ENCODE data around the gene CIB2.
A peak's percentile ranks its signal among the peaks of the same experiment; 100 is the strongest.

Gene CIB2

GRCh38 chr15:78149068-78149804, 18.0 kb upstream of the CIB2 start, which contains the start of gene IDH3A:
Gene IDH3A (plus strand): TSS chr15:78149362. CDS start chr15:78149404, 42 bp downstream.
- FAIRE-seq (peak; percentile 67), DNase-seq (ENCODE audit: low spot score) (peak; percentile 90)

- DNase-seq (ENCODE audit: low spot score): no peak
- FAIRE-seq: no peak
These were observed 17.3 kb upstream of the CIB2 start for GRCh38 chr15:78148392-78149067.

DNA sequence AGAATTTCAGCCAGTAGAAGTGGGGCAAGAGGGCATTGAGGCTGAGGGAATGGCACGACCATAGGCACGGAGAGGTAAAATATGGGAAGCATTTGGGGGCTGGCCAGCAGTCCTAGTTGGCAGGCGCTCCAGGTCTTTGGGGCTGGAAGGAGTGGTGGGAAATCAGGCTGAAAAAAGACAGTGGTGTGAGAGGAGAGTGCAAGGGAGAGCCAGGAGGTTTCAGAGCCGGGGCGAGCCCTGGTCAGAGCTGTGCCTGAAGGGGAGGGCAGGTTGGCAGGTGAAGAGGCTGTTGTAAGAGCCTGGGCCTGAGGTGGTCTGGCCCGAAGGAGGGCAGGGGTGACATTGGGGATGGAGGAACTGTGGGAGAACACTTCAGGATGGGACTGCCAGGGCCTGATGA, 16.3 kb upstream of the CIB2 start:
- FAIRE-seq: no peak
- no peak for DNase-seq (ENCODE audit: low spot score)

DNA sequence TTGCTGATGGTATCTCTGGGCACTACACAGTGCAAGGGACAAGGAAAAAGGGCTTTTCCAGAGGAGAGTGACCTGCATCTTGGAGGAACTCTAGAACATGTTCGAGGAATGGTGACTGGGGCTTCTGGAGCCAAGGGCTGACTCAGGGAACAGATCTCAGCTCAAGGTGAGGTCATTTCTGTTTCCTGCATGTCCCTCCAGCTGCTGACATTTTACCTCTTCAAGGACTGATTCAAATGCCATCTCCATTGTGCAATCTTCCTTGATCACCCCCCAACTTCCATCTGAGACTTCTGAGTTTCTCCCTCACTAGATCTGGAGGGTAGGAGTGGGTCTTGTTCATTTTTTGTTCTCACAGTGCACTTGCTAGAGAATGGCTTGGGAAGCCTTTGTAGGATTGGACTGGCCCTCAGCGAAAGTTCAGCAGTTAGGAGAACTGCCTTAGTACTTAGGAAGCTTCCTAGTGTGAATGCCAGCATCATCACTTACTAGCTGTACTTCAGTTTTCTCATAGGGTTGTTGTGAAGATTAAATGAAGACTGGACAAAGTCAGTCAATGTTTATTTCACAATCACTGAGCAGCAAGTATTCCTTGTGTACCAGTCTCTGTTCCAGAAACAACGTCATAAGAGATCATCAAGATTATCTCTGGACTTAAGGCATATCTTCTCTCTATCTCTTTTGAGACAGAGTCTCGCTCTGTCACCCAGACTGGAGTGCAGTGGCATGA, 15.3 kb upstream of the CIB2 start:
- FAIRE-seq (no peak), DNase-seq (ENCODE audit: low spot score) (no peak)

- DNase-seq (ENCODE audit: low spot score) (no peak), FAIRE-seq (no peak)
These were observed 11.1 kb upstream of the CIB2 start for GRCh38 chr15:78142332-78142731.

DNA sequence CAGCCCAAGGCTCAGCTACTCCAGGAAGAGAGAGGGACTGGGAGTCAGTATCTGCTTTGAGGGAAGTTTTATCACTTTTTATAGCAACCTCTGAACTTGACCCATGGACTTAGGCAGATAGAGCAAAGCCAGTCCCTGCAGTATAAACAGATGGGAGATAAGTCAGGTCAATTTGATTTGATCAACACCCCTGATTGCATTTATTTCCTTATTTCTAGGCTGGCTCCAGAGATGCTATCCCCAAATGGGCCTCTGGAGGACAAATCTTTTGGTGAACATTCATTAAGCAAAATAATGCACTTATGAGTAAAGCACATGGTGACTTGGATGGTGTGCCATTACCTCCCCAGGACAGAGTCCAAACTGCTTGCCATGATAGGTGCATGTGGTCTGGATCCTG, 9.0 kb upstream of the CIB2 start:
- FAIRE-seq (no peak), DNase-seq (ENCODE audit: low spot score) (no peak)

- DNase-seq (ENCODE audit: low spot score) (no peak), FAIRE-seq (no peak)
These were observed 8.3 kb upstream of the CIB2 start for GRCh38 chr15:78139578-78139977.

DNA sequence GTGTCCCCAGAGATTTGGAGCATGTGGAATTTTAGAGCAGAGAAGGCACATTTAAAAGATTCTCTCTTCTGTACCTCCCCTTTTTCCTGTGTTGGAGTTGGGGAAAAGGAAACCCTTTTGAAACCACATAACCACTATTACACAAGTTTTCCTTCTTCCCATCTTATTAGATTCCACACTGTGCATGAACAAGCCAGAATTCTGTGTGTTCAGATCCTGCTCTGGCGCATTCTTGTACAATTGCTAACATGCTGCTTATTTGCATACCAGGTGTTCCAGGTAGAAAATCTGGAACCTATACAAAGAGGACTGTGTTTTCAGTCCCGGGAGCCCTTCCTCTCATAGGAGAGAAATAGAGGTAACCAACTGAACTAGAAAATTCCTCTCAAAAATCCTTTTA, 2.6 kb upstream of the CIB2 start:
- FAIRE-seq (no peak), DNase-seq (ENCODE audit: low spot score) (no peak)

GRCh38 chr15:78130466-78131294, 565 bp downstream of the CIB2 start:
- no peak for FAIRE-seq
- DNase-seq (ENCODE audit: low spot score): no peak

DNA sequence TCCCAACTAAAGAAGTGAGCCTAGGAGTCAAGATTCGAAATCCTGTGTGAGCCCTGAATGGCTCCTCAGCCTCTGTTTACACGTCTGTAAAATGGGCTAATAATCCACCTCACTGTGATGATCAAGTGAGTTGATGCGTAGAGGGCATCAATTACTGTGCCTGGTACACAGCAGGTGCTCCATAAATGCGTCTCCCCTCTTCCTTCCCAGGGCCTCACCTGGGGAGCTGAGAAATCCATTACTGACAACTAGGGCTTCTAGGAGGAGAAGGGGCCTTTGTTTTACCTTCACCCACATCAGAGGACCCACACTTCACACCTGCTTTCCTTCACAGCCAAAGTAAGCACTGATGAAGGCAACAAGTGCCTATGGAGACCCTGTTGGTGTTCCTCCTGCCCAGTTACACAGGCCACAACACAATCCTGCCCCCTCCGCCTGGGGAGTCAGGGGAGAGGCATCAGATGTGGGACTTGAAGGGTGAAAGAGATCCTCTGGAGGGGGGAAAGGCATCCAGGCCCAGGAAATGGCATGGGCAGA, 1.4 kb downstream of the CIB2 start:
- DNase-seq (ENCODE audit: low spot score) (no peak), FAIRE-seq (no peak)

GRCh38 chr15:78129077-78129750, 2.0 kb downstream of the CIB2 start:
- no peak for FAIRE-seq
- no peak for DNase-seq (ENCODE audit: low spot score)

- FAIRE-seq (no peak), DNase-seq (ENCODE audit: low spot score) (no peak)
These were observed 3.4 kb downstream of the CIB2 start for GRCh38 chr15:78127882-78128281.

- DNase-seq (ENCODE audit: low spot score): no peak
These were observed 6.0 kb downstream of the CIB2 start for GRCh38 chr15:78125267-78125666.

DNA sequence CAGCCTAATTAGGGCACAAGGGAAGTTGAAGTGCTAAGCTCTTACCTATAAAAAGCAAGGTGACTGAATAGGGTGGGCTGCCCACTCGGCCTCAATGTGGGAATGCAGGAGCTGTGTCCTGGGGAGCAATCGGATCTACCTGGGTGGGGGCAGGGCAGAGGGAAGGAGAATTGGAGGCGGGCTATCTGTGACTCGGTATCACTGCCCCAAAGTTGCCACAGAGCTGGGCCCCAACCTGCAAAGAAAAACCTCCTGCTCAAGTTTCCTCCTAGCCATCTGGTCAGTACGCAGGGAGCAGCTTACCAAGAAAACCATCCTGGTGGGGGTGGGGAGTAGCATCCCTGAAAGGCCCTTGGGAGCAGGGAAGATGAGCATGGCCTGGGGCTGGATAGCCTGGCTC, 10.7 kb downstream of the CIB2 start:
- FAIRE-seq (no peak), DNase-seq (ENCODE audit: low spot score) (no peak)

More at GRCh38 chr15:78125267-78125666, 6.0 kb downstream of the CIB2 start:
- FAIRE-seq: no peak

DNA sequence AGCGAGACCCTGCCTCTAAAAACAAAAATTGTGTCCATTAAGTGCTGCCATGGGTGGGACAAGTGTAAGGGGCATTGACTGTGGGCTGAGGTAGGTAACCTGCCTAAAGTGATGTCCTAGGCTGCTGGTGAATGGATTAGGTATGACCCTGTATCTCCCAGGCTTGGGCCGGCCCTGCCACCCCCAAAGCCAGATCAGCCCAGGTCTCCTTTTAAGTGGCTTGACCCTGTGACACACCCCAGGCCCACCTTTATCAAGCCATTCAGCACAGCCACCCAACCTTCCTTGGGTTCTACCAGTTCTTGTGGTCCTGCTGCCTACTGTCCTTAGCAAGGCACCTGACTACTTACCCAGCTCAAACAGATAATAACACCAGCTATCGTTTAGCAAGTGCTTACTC, 18.7 kb downstream of the CIB2 start:
- no peak for FAIRE-seq
- DNase-seq (ENCODE audit: low spot score): no peak

- no peak for DNase-seq (ENCODE audit: low spot score)
- FAIRE-seq: no peak
These were observed 19.5 kb downstream of the CIB2 start for GRCh38 chr15:78111788-78112187.

DNA sequence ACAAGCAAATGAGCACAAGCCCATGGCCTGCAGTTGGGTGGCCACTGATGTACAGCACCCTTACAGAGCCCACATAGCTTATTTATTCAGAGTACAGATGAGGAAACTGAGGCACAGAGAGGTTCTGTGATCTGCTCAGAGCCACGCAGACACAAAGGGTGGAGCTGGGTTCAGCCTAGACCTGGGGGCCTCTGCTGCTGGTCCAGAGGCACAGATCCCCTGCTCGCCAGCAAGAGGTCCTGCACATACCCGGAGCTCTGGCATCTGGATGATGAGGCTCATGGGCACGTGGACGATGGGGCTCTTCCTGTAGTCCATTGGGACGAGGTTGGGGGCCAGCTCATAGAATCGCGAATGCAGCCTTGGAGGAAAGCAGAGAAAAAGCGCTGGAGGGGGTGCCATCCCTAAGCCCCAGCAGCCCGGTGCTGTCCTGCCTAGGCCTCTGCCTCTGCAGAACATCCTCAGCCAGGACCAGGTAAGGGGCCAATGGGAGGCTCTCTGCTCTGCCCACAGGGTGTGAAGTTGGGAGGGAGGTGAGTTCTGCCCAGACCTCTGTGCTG, 20.2 kb downstream of the CIB2 start:
- DNase-seq (ENCODE audit: low spot score): no peak
- no peak for FAIRE-seq

DNA sequence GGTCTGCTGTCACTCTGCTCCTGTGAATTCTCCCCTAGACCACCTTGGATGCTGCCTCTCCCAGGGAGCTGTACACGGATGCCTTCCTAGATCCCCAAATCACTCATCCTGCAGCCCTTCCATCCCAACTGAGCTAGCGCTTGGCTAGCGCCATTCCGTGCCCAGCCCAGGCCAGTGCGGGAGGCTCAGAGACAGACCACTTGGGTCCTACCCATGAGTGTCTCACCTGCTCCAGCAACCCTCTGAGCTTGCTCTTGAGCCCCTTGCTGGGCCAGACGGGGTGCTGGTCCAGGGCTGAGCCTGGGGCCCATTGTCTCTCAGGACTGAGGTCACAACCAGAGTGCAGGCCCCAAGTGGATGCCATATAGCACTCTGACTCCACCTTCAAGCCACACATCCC, 21.1 kb downstream of the CIB2 start:
- no peak for FAIRE-seq
- no peak for DNase-seq (ENCODE audit: low spot score)

DNA sequence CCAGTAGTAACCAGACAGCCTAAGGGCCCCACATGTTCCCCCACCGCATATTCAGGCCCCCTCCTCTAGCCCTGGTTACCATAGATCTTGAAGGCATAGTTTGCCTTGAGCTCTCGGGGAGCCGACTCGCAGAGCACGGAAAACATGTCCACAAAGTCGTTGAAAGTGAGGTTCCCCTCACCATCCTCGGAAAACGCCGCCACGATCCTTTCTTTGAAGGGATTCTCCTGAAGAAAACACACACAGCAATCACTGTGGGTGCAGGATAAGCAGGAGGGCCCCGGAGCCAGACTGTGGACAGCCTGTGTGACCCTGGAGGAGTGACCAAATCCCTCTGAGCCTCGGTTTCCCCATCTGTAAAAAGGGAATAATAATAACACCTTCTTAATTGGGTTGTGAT, 22.1 kb downstream of the CIB2 start:
- FAIRE-seq (no peak), DNase-seq (ENCODE audit: low spot score) (no peak)
